Mucosa of descending colon (tissue), 3 donors: ENCODE results near the gene CARMIL1. TPM values are rescaled to one million over a fixed set of nuclear protein-coding genes. Genes with fewer than 3 reads are reported as not detected.

Experiments used
- ATAC-seq: fragments of 200-7000 bp; cut with Tn5 transposase; one replicate; pipeline ENCODE4 v1.9.1; 2020; ENCODE audit warnings: mild to moderate bottlenecking, moderate library complexity
- DNase-seq, 3 donors: peaks; one replicate each; pipeline ENCODE4 v3.0.0-alpha.2; 2020
- H3K36me3 ChIP-seq: fragments of 200-600 bp; one replicate; pipeline ENCODE4 v1.8.0; 2021; ENCODE audit warnings: low read depth, mild to moderate bottlenecking
- H3K4me1 ChIP-seq: fragments of 200-600 bp; one replicate; pipeline ENCODE4 v1.8.0; 2021; ENCODE audit warnings: low read depth, mild to moderate bottlenecking
- H3K4me3 ChIP-seq: fragments of 200-600 bp; one replicate; pipeline ENCODE4 v1.8.0; 2021; ENCODE audit warnings: mild to moderate bottlenecking
- H3K9me3 ChIP-seq: fragments of 200-600 bp; one replicate; pipeline ENCODE4 v1.8.0; 2021; ENCODE audit warnings: mild to moderate bottlenecking
- CTCF ChIP-seq: fragments of 200-600 bp; IDR thresholded peaks from one replicate; pipeline ENCODE4 v1.8.0; 2022; ENCODE audit warnings: antibody characterized with exemption, mild to moderate bottlenecking
- intact Hi-C, 2 donors: fragments of 100-400 bp; cut with DNase I in 1 of 2; cut with micrococcal nuclease in 1 of 2; formaldehyde crosslinking; loops; one replicate each; pipeline versions ENCODE4 v1.11.0 to v1.11.1; 2022; cut with DNase I, micrococcal nuclease
- total RNA-seq, 3 donors: library from RNA; stranded (reverse); fragmentation: NEBNext Ultra II Directional in 2 of 3; extraction: Animal tissue kit (Norgen Biotek cat#: 25700) in 2 of 3; gene quantifications; one replicate each; pipeline versions ENCODE4 v1.2.1 to v1.2.4, GENCODE V29; 2021 to 2023
- donor health status: DM: no; HTN: no; CAD: no; lungs with moderate emphysema.
- donor health status: DM: no; HTN: no; CAD: no.
- donor health status: DM: no; HTN: yes; CAD: no.

CARMIL1 gene
- total RNA-seq, 3 donors from 2014 or later: 21.8 to 61.0 (median 44.8) TPM

- intact Hi-C loops: loop anchor here in 1 of 2 donors (10.0 kb wide), 1 partner anchor 210 kb away; the partner anchor contains the start of gene CARMIL1
- Histone ChIP-seq H3K36me3 (no peaks in the 10 kb centered on the region), H3K9me3 (no peaks in the 10 kb centered on the region), H3K4me1 (no peaks in the 10 kb centered on the region), H3K4me3 (no peak overlapping the region)
- DNase-seq: no peak
- ATAC-seq: no peak
- TF ChIP-seq CTCF: no peak
Measured at GRCh38 chr6:25484900-25485299, 205.7 kb downstream of the CARMIL1 start.

DNA sequence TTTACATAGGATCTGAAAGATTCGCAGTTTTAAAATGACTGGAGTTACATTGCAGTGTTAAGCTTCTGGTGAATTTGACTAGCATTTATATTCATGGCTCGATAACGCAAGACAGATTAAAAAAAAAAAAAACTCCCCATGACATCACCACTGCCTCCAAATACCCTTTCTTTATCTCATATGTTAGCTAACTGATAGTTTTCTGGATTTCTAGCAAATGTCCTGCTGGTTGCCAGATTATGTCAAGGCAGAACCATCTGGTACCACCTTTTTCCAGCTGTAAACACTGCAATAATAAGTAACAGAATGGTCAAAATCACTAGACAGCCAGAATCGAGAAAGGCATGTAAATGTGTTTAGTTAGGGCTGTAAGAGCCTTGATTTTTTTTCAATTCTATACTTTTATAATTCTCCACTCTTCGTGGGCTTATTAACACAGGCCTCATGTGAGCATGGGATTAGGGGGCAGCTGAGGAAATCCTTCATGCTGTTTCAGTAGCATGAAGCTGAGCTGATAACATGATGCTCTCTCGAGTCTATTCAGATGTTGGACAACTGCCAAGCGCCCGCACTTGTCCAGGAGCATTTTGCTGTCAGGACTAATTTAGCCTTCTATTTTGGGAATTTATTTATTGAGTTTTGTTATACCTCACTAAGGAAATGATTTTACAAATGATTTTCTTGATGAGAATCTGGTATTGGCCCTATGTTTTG, 206.8 kb downstream of the CARMIL1 start:
- H3K4me3 ChIP-seq: no peak overlapping the region
- H3K4me1 ChIP-seq: no peaks in the 10 kb centered on the region
- DNase-seq (no peak), ATAC-seq (no peak)
- no peaks in the 10 kb centered on the region for H3K36me3 ChIP-seq
- intact Hi-C loops: loop anchor here in 1 of 2 donors (10.0 kb wide), 1 partner anchor 211 kb away; the partner anchor contains the start of gene CARMIL1
- no peaks in the 10 kb centered on the region for H3K9me3 ChIP-seq
- TF ChIP-seq CTCF: no peak

DNA sequence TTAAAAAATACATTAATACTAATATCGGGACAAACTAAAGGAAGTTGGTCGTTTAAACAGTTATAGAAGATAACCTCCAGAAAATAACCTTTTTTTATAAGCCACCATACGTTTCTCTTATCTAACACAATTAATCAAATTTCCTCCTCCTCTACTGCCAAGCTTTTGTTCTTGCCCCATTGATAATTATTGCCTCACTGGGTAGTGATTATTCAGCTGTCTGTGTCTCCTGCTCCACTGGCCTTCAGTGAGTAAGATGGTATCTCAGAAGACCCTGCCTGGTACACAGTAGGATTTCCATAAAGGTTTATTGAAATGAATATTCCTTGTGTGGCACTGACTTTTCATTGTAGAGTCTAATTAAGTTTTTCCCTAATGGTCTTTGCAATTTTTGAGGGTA, 207.4 kb downstream of the CARMIL1 start:
- H3K4me3 ChIP-seq: no peak overlapping the region
- no peaks in the 10 kb centered on the region for H3K36me3 ChIP-seq
- ATAC-seq (no peak), DNase-seq (no peak)
- intact Hi-C loops: loop anchor here in 1 of 2 donors (10.0 kb wide), 1 partner anchor 212 kb away; the partner anchor contains the start of gene CARMIL1
- TF ChIP-seq CTCF: no peak
- no peaks in the 10 kb centered on the region for H3K4me1 ChIP-seq
- no peaks in the 10 kb centered on the region for H3K9me3 ChIP-seq

DNA sequence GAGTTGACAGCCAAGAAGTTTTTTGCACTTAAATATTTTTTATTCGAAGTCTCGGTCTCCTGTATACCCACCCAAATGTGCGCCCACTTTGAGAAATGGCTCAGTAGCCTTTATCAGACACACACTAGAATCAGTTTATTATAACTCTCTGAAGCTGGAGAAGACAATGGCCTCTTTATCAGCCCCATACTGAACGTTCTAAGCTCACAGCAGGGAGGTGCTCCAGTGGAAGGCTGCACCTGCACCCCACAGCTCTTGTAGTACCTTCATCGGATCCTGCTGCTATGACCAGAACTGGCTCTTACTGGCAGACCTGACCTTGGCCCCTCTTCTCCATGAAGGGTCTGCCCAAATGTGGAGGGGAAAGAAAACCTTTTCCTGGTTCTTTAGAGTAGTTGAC, 207.8 kb downstream of the CARMIL1 start:
- H3K4me3 ChIP-seq: no peak overlapping the region
- H3K4me1 ChIP-seq: no peaks in the 10 kb centered on the region
- ATAC-seq (no peak), DNase-seq (no peak)
- H3K36me3 ChIP-seq: no peaks in the 10 kb centered on the region
- intact Hi-C loops: loop anchor here in 1 of 2 donors (10.0 kb wide), 1 partner anchor 212 kb away; the partner anchor contains the start of gene CARMIL1
- no peaks in the 10 kb centered on the region for H3K9me3 ChIP-seq
- TF ChIP-seq CTCF: no peak

DNA sequence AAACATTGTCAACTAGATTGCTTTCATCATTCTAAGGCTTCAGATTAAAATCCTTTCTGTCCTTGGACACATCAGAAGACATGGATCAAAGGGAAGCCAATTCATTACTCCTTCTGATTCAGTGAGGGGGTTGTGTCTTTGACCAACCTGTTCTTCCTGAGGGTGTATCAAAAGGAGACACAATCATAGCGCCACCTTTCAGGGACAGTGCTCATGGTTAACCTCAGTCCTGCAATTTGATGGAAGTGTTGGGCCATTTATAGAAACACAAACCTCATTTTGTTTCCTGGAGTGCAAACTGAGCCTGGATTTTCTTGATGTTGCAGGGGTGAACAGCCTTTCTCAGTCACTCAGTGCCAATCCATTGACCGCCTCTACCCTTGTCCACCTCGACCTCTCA, 209.0 kb downstream of the CARMIL1 start:
- intact Hi-C loops: loop anchor here in 1 of 2 donors (10.0 kb wide), 1 partner anchor 213 kb away; the partner anchor contains the start of gene CARMIL1
- no peak for ATAC-seq

More for the DNA sequence above, 209.0 kb downstream of the CARMIL1 start:
- no peak overlapping the region for H3K4me3 ChIP-seq
- no peaks in the 10 kb centered on the region for H3K36me3 ChIP-seq
- DNase-seq: no peak
- TF ChIP-seq CTCF: no peak
- no peaks in the 10 kb centered on the region for H3K4me1 ChIP-seq
- H3K9me3 ChIP-seq: no peaks in the 10 kb centered on the region
